ENCODE results near the gene FUT4. TPM values are rescaled to one million over a fixed set of nuclear protein-coding genes. Genes with fewer than 3 reads are reported as not detected.
"Not testable (repeated sequence)": the region's sequence is repeated elsewhere in the genome, so short reads cannot be mapped to it uniquely, and the experiment has no call there.

The FUT4 gene
- total RNA-seq, 1 donor from 2014 or later = 12.9 TPM

- Mint-ChIP-seq H3K9me3 (no peaks in the 10 kb centered on the region), H3K4me1 (peaks cover 39% of the 10 kb centered on the region), H3K4me3 (no peak overlapping the region), H3K27ac (no peak overlapping the region), H3K27me3 (ENCODE audit: low read depth) (no peaks in the 10 kb centered on the region), H3K36me3 (no peaks in the 10 kb centered on the region)
- no peak for TF ChIP-seq CTCF (IDR thresholded peaks at IDR 0.05; ENCODE audit: unreplicated experiment)
- DNase-seq (ENCODE audit: low spot score in 2 of 2, unreplicated experiment in 2 of 2) = no peak
These were observed 10.2 kb downstream of the FUT4 start for GRCh38 chr11:94553938-94554337.

GRCh38 chr11:94555752-94556329, 12.1 kb downstream of the FUT4 start:
- H3K4me1 Mint-ChIP-seq = peaks cover 21% of the 10 kb centered on the region
- not testable (repeated sequence) for H3K4me3 Mint-ChIP-seq; H3K36me3 Mint-ChIP-seq; H3K27me3 Mint-ChIP-seq (ENCODE audit: low read depth); H3K9me3 Mint-ChIP-seq; DNase-seq (ENCODE audit: low spot score in 2 of 2, unreplicated experiment in 2 of 2); H3K27ac Mint-ChIP-seq

- no peak overlapping the region for H3K4me3 Mint-ChIP-seq
- H3K27ac Mint-ChIP-seq = no peak overlapping the region
- no peak for DNase-seq (ENCODE audit: low spot score in 2 of 2, unreplicated experiment in 2 of 2)
- peaks cover 20% of the 10 kb centered on the region for H3K4me1 Mint-ChIP-seq
- H3K36me3 Mint-ChIP-seq = no peaks in the 10 kb centered on the region
- no peaks in the 10 kb centered on the region for H3K27me3 Mint-ChIP-seq (ENCODE audit: low read depth)
- no peaks in the 10 kb centered on the region for H3K9me3 Mint-ChIP-seq
- TF ChIP-seq CTCF (IDR thresholded peaks at IDR 0.05; ENCODE audit: unreplicated experiment) = no peak
These were observed 13.7 kb downstream of the FUT4 start for GRCh38 chr11:94557421-94557820.

- H3K9me3 Mint-ChIP-seq = no peaks in the 10 kb centered on the region
- no peaks in the 10 kb centered on the region for H3K36me3 Mint-ChIP-seq
- H3K27me3 Mint-ChIP-seq (ENCODE audit: low read depth) = no peaks in the 10 kb centered on the region
- H3K4me3 Mint-ChIP-seq = no peak overlapping the region
- peaks cover 24% of the 10 kb centered on the region for H3K4me1 Mint-ChIP-seq
- H3K27ac Mint-ChIP-seq = no peak overlapping the region
- no peak for TF ChIP-seq CTCF (IDR thresholded peaks at IDR 0.05; ENCODE audit: unreplicated experiment)
- DNase-seq (ENCODE audit: low spot score in 2 of 2, unreplicated experiment in 2 of 2) = no peak
These were observed 14.3 kb downstream of the FUT4 start for GRCh38 chr11:94557992-94558391.

GRCh38 chr11:94558468-94558867, 14.7 kb downstream of the FUT4 start:
- Mint-ChIP-seq H3K4me1 (peaks cover 26% of the 10 kb centered on the region), H3K4me3 (no peak overlapping the region), H3K27me3 (ENCODE audit: low read depth) (no peaks in the 10 kb centered on the region), H3K9me3 (no peaks in the 10 kb centered on the region), H3K36me3 (no peaks in the 10 kb centered on the region), H3K27ac (no peak overlapping the region)
- no peak for TF ChIP-seq CTCF (IDR thresholded peaks at IDR 0.05; ENCODE audit: unreplicated experiment)
- no peak for DNase-seq (ENCODE audit: low spot score in 2 of 2, unreplicated experiment in 2 of 2)

GRCh38 chr11:94558932-94559331, 15.2 kb downstream of the FUT4 start:
- Mint-ChIP-seq H3K4me1 (peaks cover 26% of the 10 kb centered on the region), H3K27ac (no peak overlapping the region), H3K27me3 (ENCODE audit: low read depth) (no peaks in the 10 kb centered on the region), H3K9me3 (no peaks in the 10 kb centered on the region), H3K4me3 (no peak overlapping the region), H3K36me3 (no peaks in the 10 kb centered on the region)
- no peak for DNase-seq (ENCODE audit: low spot score in 2 of 2, unreplicated experiment in 2 of 2)
- TF ChIP-seq CTCF (IDR thresholded peaks at IDR 0.05; ENCODE audit: unreplicated experiment) = no peak

All from mesothelial cell of epicardium (in vitro differentiated cells).